HG02884 (cell line): ENCODE results near the gene PYGB.
"Not testable (repeated sequence)": the region's sequence is repeated elsewhere in the genome, so short reads cannot be mapped to it uniquely, and the experiment has no call there.

ENCODE experiments used
- ATAC-seq: cut with Tn5 transposase; IDR thresholded peaks from one replicate; pipeline ENCODE4 v1.9.1; 2021; ENCODE audit warnings: mild to moderate bottlenecking, moderate library complexity; ENCODE audit not compliant: unreplicated experiment

Gene PYGB

DNA sequence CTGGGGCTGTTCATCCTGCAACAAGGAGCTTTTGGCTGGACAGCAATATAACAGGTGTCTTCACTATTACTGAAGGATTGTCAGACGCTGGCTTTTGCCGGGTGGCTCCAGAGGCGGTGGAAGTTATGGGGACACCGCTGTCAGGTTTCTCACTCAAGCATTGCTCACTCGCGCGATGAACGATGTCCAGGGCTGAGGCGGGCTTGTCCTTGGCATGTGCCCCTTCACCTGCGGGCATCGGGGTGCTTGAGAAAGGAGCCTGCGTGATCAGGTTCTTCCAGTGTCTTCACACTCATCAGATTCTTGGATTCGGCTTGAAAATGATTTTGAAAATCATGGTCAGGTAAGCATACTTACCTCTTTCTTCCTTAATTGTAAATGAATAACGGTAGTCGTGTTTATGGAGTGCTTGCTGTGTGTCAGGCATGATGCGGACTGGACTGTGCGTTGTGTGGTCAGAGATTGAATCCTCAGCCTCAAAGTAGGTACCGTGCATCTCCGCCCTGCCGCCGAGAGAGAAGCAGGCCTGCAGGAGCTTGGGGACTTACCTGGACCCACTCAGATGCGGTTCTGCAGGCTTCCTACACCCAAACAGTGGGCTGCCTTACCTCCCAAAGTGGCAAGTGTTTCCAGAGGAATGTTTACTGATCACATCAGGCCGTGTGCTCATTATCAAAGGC lies 18.3 kb upstream of the PYGB start:
- ATAC-seq, result no peak

GRCh38 chr20:25230166-25230831 lies 17.6 kb upstream of the PYGB start:
- no peak for ATAC-seq

GRCh38 chr20:25233016-25233772 lies 14.7 kb upstream of the PYGB start:
- ATAC-seq, result no peak

DNA sequence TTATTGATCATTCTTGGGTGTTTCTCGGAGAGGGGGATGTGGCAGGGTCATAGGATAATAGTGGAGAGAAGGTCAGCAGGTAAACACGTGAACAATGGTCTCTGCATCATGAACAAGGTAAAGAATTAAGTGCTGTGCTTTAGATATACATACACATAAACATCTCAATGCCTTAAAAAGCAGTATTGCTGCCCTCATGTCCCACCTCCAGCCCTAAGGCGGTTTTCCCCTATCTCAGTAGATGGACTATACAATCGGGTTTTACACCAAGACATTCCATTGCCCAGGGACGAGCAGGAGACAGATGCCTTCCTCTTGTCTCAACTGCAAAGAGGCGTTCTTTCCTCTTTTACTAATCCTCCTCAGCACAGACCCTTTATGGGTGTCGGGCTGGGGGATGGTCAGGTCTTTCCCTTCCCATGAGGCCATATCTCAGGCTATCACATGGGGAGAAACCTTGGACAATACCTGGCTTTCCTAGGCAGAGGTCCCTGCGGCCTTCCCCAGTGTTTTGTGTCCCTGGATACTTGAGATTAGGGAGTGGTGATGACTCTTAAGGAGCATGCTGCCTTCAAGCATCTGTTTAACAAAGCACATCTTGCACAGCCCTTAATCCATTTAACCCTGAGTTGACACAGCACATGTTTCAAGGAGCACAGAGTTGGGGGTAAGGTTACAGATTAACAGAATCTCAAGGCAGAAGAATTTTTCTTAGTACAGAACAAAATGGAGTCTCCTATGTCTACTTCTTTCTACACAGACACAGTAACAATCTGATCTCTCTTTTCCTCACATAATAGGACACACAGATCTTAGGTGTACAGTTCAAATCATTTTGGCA lies 13.7 kb upstream of the PYGB start:
- not testable (repeated sequence) for ATAC-seq

DNA sequence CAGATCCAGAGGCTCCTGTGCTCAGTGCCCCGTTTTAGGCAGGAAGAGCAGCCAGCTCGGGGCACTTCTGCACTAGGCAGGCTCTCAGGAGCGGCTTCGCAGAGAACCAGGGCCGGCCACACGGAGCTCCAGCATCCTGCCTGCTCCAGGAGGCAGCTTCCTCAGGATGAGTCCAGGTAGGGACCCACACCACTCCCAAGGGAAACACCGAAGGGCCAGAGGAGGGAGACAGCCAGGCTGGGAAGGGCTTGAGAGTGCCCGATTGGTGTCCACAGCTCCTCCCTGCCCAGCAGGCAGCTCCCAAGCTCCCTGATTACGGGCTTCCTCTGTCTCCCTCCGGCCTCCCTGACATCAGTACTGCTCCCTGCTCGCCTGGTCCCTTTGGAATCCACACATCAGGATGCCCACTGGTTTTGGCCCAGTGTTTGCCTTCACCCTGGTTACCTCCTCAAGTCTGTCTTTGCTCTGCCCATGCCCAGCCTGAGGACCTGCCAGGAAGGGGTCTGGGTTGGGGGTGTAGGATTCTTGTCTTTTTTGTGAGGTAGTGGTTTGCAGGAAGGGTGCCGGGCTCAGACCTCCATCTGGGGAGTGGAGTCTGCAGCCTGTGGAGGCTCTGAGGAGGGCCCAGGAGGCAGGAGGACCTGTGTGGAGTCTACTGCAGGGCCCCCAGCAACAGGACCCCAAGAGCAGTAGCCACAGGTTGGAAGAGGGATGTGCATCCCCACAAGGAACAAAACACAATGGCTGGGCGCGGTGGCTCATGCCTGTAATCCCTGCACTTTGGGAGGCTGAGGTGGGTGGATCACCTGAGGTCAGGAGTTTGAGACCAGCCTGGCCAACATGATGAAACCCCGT lies 11.2 kb upstream of the PYGB start:
- no peak for ATAC-seq

DNA sequence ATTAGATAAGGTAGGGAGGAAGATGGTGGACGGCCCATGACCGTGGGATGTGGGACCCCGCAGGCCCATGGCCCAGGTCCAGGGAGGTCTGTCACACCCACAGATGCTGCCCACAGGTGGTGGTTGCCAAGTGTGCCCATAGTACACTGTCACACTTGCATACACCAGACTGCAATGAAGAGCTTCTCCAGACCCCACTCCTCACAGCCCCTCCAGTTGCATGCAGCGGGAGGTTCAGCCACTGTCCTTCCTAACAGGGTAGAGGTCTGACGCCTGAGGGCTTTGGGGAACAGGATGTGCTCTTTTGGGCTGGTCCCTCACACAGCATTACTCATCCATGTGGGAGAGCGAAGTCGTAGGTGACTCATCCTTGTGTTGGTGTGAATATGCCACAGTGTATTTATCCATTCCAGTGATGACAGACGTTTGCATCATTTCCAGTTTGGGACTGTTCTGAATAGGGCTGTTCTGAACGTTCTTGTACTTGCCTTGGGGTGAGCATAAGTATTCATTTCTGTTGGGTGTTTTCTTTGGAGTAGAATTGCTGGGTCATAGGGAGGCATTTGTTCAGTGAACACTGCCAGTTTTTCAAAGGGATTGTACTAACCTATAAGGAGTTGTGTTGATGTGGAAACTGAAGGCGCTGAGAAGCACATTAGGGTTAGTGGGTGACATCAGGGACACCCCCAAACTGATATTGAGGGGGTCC lies 10.1 kb upstream of the PYGB start:
- peak; percentile 76 for ATAC-seq

- no peak for ATAC-seq
Observed at GRCh38 chr20:25238319-25239037, 9.4 kb upstream of the PYGB start.

DNA sequence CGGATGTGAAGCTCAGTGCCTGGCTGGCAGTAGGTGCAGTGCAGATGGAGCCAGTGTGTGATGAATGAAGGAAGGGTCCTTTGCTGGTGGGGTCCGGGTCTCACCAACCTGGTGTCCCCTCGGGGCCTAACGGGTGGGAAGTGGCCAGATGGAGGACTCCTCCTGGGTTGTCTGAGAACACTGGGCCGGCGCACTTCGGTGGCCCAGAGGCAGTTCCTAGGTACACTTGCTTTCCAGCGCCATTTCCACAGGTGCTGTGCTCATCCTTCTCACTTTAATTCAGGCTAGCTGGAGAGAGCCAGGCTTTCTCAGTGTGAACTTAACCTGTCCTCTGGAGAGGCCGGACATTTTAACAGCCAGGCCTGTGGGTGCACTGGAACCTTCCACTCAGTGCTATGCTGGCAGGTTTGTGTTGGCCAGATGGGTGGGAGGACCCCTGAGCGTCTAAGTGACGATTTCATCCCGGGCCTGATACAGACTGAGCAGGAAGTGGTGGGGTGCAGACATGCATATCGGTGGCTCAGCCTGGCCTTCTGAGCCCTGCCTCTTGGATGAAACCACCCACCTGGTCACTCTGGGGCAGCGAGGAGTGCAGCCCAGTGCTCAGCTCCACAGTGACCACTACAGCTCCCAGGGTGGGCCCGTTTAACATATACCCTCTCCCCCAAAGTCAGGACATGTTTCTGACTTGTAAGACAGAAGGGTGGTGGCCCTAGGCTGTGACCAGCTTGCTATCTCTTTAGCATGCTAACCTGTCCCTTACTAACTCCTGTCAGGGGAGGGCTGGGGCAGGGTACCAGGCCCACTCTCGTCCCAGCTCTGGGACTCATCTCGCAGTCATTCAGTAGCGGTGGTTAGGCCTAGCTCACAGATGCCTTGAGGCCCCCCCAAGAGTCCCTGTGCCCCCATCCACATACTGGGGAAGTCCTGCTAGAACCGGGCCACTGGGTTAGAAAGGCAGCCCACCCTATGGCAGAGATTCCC lies 8.2 kb upstream of the PYGB start:
- ATAC-seq, result peak; percentile 66

DNA sequence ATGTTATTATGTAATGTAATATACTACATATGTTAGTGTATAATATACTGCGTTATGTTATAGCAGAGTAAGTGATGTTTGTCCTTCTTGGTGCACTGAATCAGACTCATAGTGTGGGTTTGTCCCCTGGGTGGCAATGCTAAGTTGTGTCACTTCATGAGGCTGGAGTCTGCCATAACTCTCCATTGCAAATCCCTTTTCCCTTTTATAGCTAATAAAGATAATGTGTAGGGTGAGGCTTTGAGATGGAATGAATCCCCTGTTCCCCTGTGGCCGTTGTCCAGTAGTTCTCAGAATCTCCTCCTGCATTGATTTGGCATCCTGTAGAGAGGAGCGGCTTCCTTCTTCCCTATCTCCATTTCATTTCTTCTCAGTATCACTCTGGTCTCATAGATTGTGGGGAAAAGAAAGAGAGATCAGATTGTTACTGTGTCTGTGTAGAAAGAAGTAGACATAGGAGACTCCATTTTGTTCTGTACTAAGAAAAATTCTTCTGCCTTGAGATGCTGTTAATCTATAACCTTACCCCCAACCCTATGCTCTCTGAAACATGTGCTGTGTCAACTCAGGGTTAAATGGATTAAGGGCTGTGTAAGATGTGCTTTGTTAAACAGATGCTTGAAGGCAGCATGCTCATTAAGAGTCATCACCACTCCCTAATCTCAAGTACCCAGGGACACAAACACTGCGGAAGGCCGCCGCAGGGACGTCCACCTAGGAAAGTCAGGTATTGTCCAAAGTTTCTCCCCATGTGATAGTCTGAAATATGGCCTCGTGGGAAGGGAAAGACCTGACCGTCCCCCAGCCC lies 6.8 kb upstream of the PYGB start:
- ATAC-seq, result not testable (repeated sequence)

- ATAC-seq, result not testable (repeated sequence)
Observed at GRCh38 chr20:25241659-25241955, 6.3 kb upstream of the PYGB start.

DNA sequence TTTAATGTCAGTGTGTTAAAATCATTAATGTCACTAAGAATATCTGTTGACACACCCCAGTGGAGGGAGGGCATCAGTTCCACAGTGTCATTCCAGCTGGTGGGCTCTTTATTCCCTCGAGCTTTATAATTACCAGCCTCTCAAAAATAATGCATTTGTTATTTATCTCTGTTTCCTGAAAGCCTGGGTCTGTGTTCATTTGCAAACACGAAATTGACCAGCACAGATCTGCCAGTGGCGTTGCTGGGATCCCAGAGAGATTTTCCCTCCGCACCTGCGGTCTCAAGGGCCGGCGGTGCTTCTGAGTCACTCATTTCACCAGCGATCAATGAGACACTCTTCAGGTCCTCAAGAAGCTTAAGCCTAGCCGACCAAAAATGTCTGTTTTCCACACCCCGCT lies 5.7 kb upstream of the PYGB start:
- no peak for ATAC-seq

DNA sequence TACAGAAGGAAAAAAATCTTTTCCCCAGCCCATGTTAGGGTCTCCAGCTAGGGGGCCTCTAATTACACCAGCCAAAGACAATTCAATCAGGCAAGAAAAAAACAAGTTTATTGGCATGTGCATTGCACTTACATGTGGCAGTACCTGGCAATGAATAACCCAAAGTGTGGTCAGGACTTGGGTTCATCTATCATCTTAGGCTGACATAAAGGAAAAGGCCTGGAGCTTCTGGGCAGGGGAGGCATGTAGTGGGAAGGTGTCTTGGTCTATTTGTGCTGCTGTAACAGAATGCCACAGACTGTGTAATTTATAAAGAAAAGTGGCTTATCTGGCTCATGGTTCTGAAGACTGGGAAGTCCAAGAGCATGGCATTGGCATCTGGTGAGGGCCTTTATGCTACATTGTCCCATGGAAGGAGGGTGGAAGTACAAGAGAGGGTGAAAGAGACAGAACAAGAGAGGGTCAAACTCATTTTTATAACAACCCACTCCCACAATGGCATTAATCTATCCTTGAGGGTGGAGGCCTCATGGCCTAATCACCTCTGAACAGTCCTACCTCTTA lies 4.4 kb upstream of the PYGB start:
- ATAC-seq, result no peak

GRCh38 chr20:25244976-25245375 lies 2.9 kb upstream of the PYGB start:
- ATAC-seq, result no peak

DNA sequence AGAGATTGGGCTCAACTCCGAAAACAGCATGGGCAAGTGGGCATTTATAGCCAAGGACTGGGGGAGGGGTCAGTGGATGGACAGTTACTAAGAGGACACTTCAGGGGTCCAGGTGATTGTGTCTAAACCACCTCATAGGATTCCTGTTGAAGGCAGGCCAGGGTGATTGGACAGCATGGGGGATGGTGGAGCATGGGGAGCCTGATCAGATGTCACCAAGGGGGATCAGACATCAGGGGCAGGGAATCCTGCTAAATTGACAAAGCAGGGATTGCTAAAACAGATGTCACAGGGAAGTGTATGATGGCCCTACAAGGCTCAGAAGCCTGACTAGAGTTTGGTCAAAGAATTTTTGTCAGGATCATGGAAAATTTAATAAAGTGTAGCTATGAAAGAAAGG lies 2.4 kb upstream of the PYGB start:
- no peak for ATAC-seq

DNA sequence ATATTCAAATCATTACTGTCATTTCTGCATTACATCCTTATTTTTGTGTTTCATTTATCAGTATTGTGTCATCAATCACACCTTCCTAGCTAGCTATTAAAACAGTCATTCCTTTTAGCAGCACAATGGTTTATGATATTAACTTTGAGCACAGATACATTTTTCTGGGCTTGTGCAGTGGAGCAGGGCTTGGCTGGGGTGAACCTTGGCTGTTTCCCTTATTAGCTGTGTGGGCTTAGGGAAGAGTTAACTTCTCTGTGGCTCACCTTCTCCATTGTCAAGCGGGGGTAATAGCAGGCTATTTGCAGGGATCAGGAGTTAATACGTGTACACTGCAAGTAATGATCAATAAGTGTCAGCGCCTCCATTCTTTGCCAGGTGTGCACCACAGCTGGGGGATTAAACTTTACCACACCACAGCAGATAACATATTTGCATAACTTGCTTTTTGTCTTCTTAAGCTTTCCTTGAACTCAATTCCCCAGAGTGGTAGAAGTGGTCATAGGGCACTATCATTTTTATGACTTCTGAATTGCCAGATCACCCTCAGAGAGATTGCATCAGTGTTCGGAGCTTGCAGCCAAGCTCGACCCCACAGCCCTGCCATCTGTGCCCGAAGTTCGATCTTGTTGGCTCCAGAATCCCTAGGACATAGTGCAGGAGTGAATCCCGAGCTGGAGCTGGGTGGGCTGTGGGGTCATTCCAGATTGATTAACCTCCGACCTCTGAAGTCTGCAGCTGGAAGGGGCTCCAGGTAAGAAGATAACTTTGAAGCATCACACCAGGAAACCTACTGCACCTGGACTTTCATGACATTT lies 1.5 kb upstream of the PYGB start:
- no peak for ATAC-seq

DNA sequence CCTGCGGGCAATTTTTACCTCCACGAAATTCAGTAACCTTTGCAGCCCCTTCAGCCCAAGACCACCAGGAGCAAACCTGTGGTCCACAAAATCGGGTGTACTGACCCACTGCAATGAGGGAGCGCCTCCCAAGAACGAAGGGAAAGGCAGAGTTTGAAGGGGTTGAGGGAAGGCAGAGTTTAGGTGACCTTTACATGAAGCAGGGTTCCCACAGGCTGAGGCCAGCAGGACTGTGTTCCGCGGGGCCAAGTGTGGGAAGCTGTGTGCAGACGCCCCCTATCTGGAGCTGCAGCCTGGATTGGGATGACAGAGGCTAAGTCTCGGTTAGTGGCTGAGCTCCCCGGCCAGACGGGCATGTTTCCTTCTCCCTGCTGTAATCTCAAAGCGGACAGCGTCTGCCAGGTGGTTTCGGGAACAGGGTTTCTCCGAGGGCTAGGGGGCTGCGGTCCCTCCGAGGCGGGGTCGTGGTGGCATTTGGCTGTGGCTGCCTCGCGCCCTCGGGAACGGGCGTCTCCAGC lies 826 bp upstream of the PYGB start:
- ATAC-seq, result no peak
